Measurements from ENCODE around the gene TMEM169.

Gene TMEM169

GRCh38 chr2:216071111-216071851 is 10.4 kb upstream of the TMEM169 start:
- H3K27me3 ChIP-seq (replicated peaks) = no peaks in the 10 kb centered on the region
- in situ Hi-C loops (cut with HindIII; ENCODE audit: low pct_ligation_motif_present, low sequenced_read_pairs) = no loop called here
- no peak overlapping the region for H3K4me3 ChIP-seq (ENCODE audit: low read depth, low read length)
- no peak for TF ChIP-seq CTCF (IDR thresholded peaks at IDR 0.05; ENCODE audit: low read depth, low read length, missing control alignments)
- H3K27ac ChIP-seq = no peak overlapping the region
- no peak for DNase-seq
- no peaks in the 10 kb centered on the region for H3K36me3 ChIP-seq (replicated peaks)

- Histone ChIP-seq H3K36me3 (replicated peaks) (no peaks in the 10 kb centered on the region), H3K27me3 (replicated peaks) (no peaks in the 10 kb centered on the region), H3K4me3 (ENCODE audit: low read depth, low read length) (no peak overlapping the region), H3K27ac (no peak overlapping the region)
- in situ Hi-C loops (cut with HindIII; ENCODE audit: low pct_ligation_motif_present, low sequenced_read_pairs) = no loop called here
- no peak for DNase-seq
- no peak for TF ChIP-seq CTCF (IDR thresholded peaks at IDR 0.05; ENCODE audit: low read depth, low read length, missing control alignments)
Measured at GRCh38 chr2:216072473-216072872, 9.2 kb upstream of the TMEM169 start.

- H3K36me3 ChIP-seq (replicated peaks) = no peaks in the 10 kb centered on the region
- H3K27ac ChIP-seq = no peak overlapping the region
- no peak overlapping the region for H3K4me3 ChIP-seq (ENCODE audit: low read depth, low read length)
- H3K27me3 ChIP-seq (replicated peaks) = no peaks in the 10 kb centered on the region
- no peak for DNase-seq
- in situ Hi-C loops (cut with HindIII; ENCODE audit: low pct_ligation_motif_present, low sequenced_read_pairs) = no loop called here
- TF ChIP-seq CTCF (IDR thresholded peaks at IDR 0.05; ENCODE audit: low read depth, low read length, missing control alignments) = no peak
Measured at GRCh38 chr2:216073773-216074172, 7.9 kb upstream of the TMEM169 start.

- no peak for TF ChIP-seq CTCF (IDR thresholded peaks at IDR 0.05; ENCODE audit: low read depth, low read length, missing control alignments)
- no peak overlapping the region for H3K27ac ChIP-seq
- no peaks in the 10 kb centered on the region for H3K27me3 ChIP-seq (replicated peaks)
- in situ Hi-C loops (cut with HindIII; ENCODE audit: low pct_ligation_motif_present, low sequenced_read_pairs) = no loop called here
- no peaks in the 10 kb centered on the region for H3K36me3 ChIP-seq (replicated peaks)
- no peak overlapping the region for H3K4me3 ChIP-seq (ENCODE audit: low read depth, low read length)
- no peak for DNase-seq
Measured at GRCh38 chr2:216074380-216074779, 7.3 kb upstream of the TMEM169 start.

GRCh38 chr2:216074794-216075193 is 6.9 kb upstream of the TMEM169 start:
- DNase-seq = no peak
- H3K36me3 ChIP-seq (replicated peaks) = no peaks in the 10 kb centered on the region
- in situ Hi-C loops (cut with HindIII; ENCODE audit: low pct_ligation_motif_present, low sequenced_read_pairs) = no loop called here
- no peak for TF ChIP-seq CTCF (IDR thresholded peaks at IDR 0.05; ENCODE audit: low read depth, low read length, missing control alignments)
- H3K4me3 ChIP-seq (ENCODE audit: low read depth, low read length) = no peak overlapping the region
- H3K27me3 ChIP-seq (replicated peaks) = no peaks in the 10 kb centered on the region
- no peak overlapping the region for H3K27ac ChIP-seq
